SK-N-SH treated with all-trans-retinoic acid at 6 μM for 48 hours (cell line): Measurements from ENCODE around the gene DPEP1.
"Not testable (repeated sequence)": the region's sequence is repeated elsewhere in the genome, so short reads cannot be mapped to it uniquely, and the experiment has no call there.

Source experiments
- ATAC-seq: fragments of 200-7000 bp; cut with Tn5 transposase; 3 replicates; pipeline ENCODE4 v1.9.1; 2020; ENCODE audit warnings: mild to moderate bottlenecking, moderate library complexity
- ARNTL ChIP-seq: fragments of 450-650 bp; formaldehyde crosslinking; IDR thresholded peaks from 2 replicates; pipeline ENCODE4 v1.5.0; 2020; ENCODE audit warnings: low read depth, mild to moderate bottlenecking, moderate library complexity, borderline replicate concordance
- BACH2 ChIP-seq: fragments of 250-450 bp; sonication (Bioruptor Pico); IDR thresholded peaks from 2 replicates; pipeline ENCODE4 v1.9.0; 2021; ENCODE audit warnings: mild to moderate bottlenecking, borderline replicate concordance
- CREB5 ChIP-seq: fragments of 250-450 bp; sonication (Bioruptor Pico); IDR thresholded peaks from 2 replicates; pipeline ENCODE4 v1.5.1; 2020; ENCODE audit warnings: low read depth, mild to moderate bottlenecking, moderate library complexity
- CSDC2 ChIP-seq: fragments of 250-450 bp; sonication (Bioruptor Pico); IDR thresholded peaks from 2 replicates; pipeline ENCODE4 v1.5.0; 2020; ENCODE audit warnings: mild to moderate bottlenecking, moderate library complexity
- ESRRG ChIP-seq: fragments of 250-450 bp; sonication (Bioruptor Pico); IDR thresholded peaks from 2 replicates; pipeline ENCODE4 v1.6.1; 2021; ENCODE audit warnings: mild to moderate bottlenecking
- GLIS3 ChIP-seq: fragments of 250-450 bp; sonication (Bioruptor Pico); IDR thresholded peaks from 2 replicates; pipeline ENCODE4 v1.5.0; 2020; ENCODE audit warnings: mild to moderate bottlenecking, moderate library complexity
- ISL1 ChIP-seq: fragments of 250-450 bp; sonication (Bioruptor Pico); IDR thresholded peaks from 2 replicates; pipeline ENCODE4 v2.1.2; 2022; ENCODE audit warnings: mild to moderate bottlenecking, moderate library complexity
- OSR1 ChIP-seq: fragments of 250-450 bp; sonication (Bioruptor Pico); IDR thresholded peaks from 2 replicates; pipeline ENCODE4 v1.8.0; 2022; ENCODE audit warnings: moderate library complexity, mild to moderate bottlenecking, inconsistent platforms
- POU6F1 ChIP-seq: fragments of 250-450 bp; sonication (Bioruptor Pico); IDR thresholded peaks from 2 replicates; pipeline ENCODE4 v1.8.0; 2021; ENCODE audit warnings: low read depth, mild to moderate bottlenecking, moderate library complexity, borderline replicate concordance
- PPARA ChIP-seq: fragments of 250-450 bp; sonication (Bioruptor Pico); IDR thresholded peaks from 2 replicates; pipeline ENCODE4 v1.5.0; 2020; ENCODE audit warnings: mild to moderate bottlenecking, borderline replicate concordance
- RARB ChIP-seq: fragments of 250-450 bp; sonication (Bioruptor Pico); IDR thresholded peaks from 2 replicates; pipeline ENCODE4 v1.8.0; 2021; ENCODE audit warnings: mild to moderate bottlenecking, moderate library complexity
- SNAI2 ChIP-seq: fragments of 250-450 bp; sonication (Bioruptor Pico); IDR thresholded peaks from 2 replicates; pipeline ENCODE4 v1.5.0; 2020; ENCODE audit warnings: mild to moderate bottlenecking, moderate library complexity
- TOX ChIP-seq: fragments of 250-450 bp; sonication (Bioruptor Pico); IDR thresholded peaks from 2 replicates; pipeline ENCODE4 v1.8.0; 2021; ENCODE audit warnings: mild to moderate bottlenecking, moderate library complexity, borderline replicate concordance
- TSHZ2 ChIP-seq: fragments of 250-450 bp; sonication (Bioruptor Pico); IDR thresholded peaks from 2 replicates; pipeline ENCODE4 v1.5.0; 2020; ENCODE audit warnings: mild to moderate bottlenecking, moderate library complexity
- ZC3H10 ChIP-seq: fragments of 250-450 bp; sonication (Bioruptor Pico); IDR thresholded peaks from 2 replicates; pipeline ENCODE4 v1.5.1; 2021; ENCODE audit warnings: mild to moderate bottlenecking, moderate library complexity
- ZNF565 ChIP-seq: fragments of 450-650 bp; formaldehyde crosslinking; conservative IDR thresholded peaks from 2 replicates; pipeline ENCODE4 v1.5.0; 2020; ENCODE audit warnings: low read depth, mild to moderate bottlenecking, moderate library complexity
- ZNF70 ChIP-seq: fragments of 450-650 bp; formaldehyde crosslinking; IDR thresholded peaks from 2 replicates; pipeline ENCODE4 v1.5.0; 2020; ENCODE audit warnings: mild to moderate bottlenecking, moderate library complexity
- ZNF8 ChIP-seq: fragments of 450-650 bp; formaldehyde crosslinking; IDR thresholded peaks from 2 replicates; pipeline ENCODE4 v1.5.0; 2020; ENCODE audit warnings: mild to moderate bottlenecking, moderate library complexity
- TF ChIP-seq, protein P1 (sequence below): fragments of 250-450 bp; sonication (Bioruptor Pico); IDR thresholded peaks from 2 replicates; pipeline ENCODE4 v1.5.1; 2021; ENCODE audit warnings: mild to moderate bottlenecking, moderate library complexity
- TF ChIP-seq, protein P2 (sequence below): fragments of 250-450 bp; sonication (Bioruptor Pico); IDR thresholded peaks from 2 replicates; pipeline ENCODE4 v1.8.0; 2020; ENCODE audit warnings: mild to moderate bottlenecking, moderate library complexity, borderline replicate concordance

Gene DPEP1

GRCh38 chr16:89570342-89570923 lies 43.0 kb upstream of the DPEP1 start:
- TF ChIP-seq GLIS3 (CRISPR knock-in tag) = no peak
- TF ChIP-seq, protein P1, sequence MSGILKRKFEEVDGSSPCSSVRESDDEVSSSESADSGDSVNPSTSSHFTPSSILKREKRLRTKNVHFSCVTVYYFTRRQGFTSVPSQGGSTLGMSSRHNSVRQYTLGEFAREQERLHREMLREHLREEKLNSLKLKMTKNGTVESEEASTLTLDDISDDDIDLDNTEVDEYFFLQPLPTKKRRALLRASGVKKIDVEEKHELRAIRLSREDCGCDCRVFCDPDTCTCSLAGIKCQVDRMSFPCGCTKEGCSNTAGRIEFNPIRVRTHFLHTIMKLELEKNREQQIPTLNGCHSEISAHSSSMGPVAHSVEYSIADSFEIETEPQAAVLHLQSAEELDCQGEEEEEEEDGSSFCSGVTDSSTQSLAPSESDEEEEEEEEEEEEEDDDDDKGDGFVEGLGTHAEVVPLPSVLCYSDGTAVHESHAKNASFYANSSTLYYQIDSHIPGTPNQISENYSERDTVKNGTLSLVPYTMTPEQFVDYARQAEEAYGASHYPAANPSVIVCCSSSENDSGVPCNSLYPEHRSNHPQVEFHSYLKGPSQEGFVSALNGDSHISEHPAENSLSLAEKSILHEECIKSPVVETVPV (CRISPR knock-in tag) = no peak
- TF ChIP-seq ZNF8 (CRISPR knock-in tag) = no peak
- TF ChIP-seq TOX = no peak
- no peak for ATAC-seq

- ATAC-seq = not testable (repeated sequence)
These were observed 42.4 kb upstream of the DPEP1 start for GRCh38 chr16:89570983-89571598.

DNA sequence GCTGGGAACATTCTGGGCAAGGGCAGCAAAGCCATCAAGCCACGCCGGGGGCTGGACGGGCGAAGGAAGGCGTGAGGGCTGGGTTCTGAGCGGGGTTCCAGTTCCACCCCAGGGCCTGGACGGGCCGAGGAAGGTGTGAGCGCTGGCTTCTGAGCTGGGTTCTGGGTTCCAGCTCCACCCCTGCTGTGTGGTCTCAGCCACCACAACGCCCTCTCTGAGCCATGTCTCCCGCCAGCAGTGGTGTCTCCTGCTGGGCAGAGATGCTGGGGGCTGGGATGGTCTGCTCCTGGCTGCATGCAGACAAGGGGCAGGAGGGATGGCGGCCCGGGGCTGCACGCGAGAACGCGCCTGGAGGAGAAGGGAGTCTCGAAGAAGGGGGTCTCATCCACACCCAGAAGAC lies 41.8 kb upstream of the DPEP1 start:
- ATAC-seq = no peak
- TF ChIP-seq ZNF8 (CRISPR knock-in tag) (no peak), POU6F1 (CRISPR knock-in tag) (no peak), ISL1 (CRISPR knock-in tag) (no peak), OSR1 (CRISPR knock-in tag) (no peak), ZNF565 (CRISPR knock-in tag) (no peak), ARNTL (CRISPR knock-in tag) (no peak), GLIS3 (CRISPR knock-in tag) (no peak), RARB (CRISPR knock-in tag) (no peak), CREB5 (CRISPR knock-in tag) (no peak), TOX (no peak), CSDC2 (CRISPR knock-in tag) (no peak), TSHZ2 (no peak), SNAI2 (CRISPR knock-in tag) (no peak), ZNF70 (no peak), ESRRG (no peak), PPARA (CRISPR knock-in tag) (no peak), ZC3H10 (CRISPR knock-in tag) (no peak), BACH2 (no peak)
- TF ChIP-seq, protein P1 (CRISPR knock-in tag) = no peak
- TF ChIP-seq, protein P2, sequence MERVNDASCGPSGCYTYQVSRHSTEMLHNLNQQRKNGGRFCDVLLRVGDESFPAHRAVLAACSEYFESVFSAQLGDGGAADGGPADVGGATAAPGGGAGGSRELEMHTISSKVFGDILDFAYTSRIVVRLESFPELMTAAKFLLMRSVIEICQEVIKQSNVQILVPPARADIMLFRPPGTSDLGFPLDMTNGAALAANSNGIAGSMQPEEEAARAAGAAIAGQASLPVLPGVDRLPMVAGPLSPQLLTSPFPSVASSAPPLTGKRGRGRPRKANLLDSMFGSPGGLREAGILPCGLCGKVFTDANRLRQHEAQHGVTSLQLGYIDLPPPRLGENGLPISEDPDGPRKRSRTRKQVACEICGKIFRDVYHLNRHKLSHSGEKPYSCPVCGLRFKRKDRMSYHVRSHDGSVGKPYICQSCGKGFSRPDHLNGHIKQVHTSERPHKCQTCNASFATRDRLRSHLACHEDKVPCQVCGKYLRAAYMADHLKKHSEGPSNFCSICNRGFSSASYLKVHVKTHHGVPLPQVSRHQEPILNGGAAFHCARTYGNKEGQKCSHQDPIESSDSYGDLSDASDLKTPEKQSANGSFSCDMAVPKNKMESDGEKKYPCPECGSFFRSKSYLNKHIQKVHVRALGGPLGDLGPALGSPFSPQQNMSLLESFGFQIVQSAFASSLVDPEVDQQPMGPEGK (CRISPR knock-in tag) = no peak
